Peyer's patch (tissue), 4 donors: ENCODE results near the gene CLECL1.

Experiments
- CTCF ChIP-seq, 6 experiments: fragments of 450-650 bp in 4 of 6; fragments of 200-600 bp in 2 of 6; sonication (generic) in 1 of 6; IDR thresholded peaks; one replicate each; pipeline ENCODE4 v1.5.1; 2017 to 2019; ENCODE audit warnings: antibody characterized with exemption in 6 of 6, mild to moderate bottlenecking in 3 of 6, moderate library complexity in 1 of 6
- POLR2A ChIP-seq, 2 donors: fragments of 450-650 bp; IDR thresholded peaks; one replicate each; pipeline ENCODE4 v1.5.1; 2017; ENCODE audit warnings: antibody characterized with exemption in 2 of 2, mild to moderate bottlenecking in 2 of 2, moderate library complexity in 2 of 2

- no peak for TF ChIP-seq CTCF (IDR thresholded peaks at IDR 0.05)
- no peak for TF ChIP-seq POLR2A (IDR thresholded peaks at IDR 0.05)
Measured at GRCh38 chr12:9758119-9758518, 25.2 kb upstream of the CLECL1 start.
